ENCODE data around the gene PTPRJ.
"Not testable (repeated sequence)": the region's sequence is repeated elsewhere in the genome, so short reads cannot be mapped to it uniquely, and the experiment has no call there.

- TF ChIP-seq CTCF (IDR thresholded peaks at IDR 0.05; ENCODE audit: extremely low read depth in 1 of 2, insufficient read depth in 1 of 2, low read depth in 1 of 2, low read length in 2 of 2); JUN (IDR thresholded peaks at IDR 0.05; ENCODE audit: borderline replicate concordance, insufficient read depth, insufficient read length, low read depth); EZH2 (IDR thresholded peaks at IDR 0.05; ENCODE audit: borderline replicate concordance, low read depth, low read length, severe bottlenecking); GATA2 (IDR thresholded peaks at IDR 0.05; ENCODE audit: insufficient read depth, insufficient read length, low read depth, low read length); MAX (IDR thresholded peaks at IDR 0.05; ENCODE audit: insufficient read depth, insufficient read length); POLR2AphosphoS5 (IDR thresholded peaks at IDR 0.05; ENCODE audit: insufficient read depth, low read depth, low read length); POLR2A (IDR thresholded peaks at IDR 0.05; ENCODE audit: low read depth, low read length); FOS (IDR thresholded peaks at IDR 0.05; ENCODE audit: borderline replicate concordance, insufficient read depth, low read length); MYC (IDR thresholded peaks at IDR 0.05; ENCODE audit: low read depth, low read length): not testable (repeated sequence)
Measured at GRCh38 chr11:48190906-48191654, 210.7 kb downstream of the PTPRJ start.

Measured in endothelial cell of umbilical vein (primary cell).